Measurements from ENCODE around the gene BLOC1S5.
"Not testable (repeated sequence)": the region's sequence is repeated elsewhere in the genome, so short reads cannot be mapped to it uniquely, and the experiment has no call there.

BLOC1S5 gene

DNA sequence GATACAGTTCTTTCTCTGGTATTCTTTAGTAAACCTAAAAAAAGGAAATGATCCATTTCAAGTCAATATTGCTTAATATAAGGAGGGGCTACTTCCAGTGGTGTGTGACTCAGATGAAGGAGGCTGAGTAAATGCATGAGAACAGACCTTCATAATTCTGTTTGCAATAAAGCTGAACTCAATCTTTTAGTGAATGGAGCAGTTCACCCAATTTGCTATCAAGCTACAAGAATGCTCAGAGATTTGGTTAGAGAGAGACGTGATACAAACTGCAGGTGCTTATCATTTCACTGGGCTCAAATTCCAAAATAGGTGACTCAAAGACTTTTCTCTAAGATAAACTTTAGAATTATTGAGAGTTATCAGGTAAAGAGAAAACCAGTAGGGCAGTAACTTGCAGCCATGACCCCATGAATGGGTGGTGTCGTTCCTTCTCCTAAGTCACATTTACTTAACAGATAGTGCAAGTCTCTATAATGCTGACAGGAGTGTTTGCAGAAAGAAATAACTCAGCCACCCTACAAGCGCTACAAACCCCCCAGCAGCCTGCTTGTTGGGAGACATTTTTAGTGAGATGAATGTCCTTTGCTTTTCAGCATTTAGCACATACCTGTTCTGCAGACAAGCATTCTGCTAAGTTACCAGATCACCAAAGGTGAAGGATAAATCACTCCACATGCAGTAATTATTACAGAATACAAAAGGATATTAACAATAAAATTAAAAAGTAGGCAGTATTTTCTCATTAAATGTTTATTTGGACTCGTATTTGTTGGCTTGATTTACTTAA is 16.4 kb upstream of the BLOC1S5 start:
- FAIRE-seq: no peak

DNA sequence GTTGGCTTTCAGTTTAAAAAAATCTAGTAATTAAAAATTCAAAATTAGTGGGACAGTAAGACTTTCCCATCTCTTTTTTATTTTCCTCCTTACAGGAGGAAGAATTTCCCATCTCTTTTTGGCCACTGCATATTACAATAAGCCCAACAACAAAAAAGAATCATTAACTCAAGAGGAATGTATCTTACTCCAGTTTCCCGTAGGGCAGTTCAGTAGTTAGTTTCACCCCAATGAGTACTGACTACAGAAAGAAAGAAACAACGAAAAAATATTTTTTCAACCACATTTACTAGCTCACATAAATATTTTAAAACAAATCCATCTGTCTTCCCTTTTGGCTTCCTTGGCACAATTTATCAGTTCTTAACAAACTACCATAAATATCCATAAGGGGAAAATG is 14.9 kb upstream of the BLOC1S5 start:
- FAIRE-seq: no peak

DNA sequence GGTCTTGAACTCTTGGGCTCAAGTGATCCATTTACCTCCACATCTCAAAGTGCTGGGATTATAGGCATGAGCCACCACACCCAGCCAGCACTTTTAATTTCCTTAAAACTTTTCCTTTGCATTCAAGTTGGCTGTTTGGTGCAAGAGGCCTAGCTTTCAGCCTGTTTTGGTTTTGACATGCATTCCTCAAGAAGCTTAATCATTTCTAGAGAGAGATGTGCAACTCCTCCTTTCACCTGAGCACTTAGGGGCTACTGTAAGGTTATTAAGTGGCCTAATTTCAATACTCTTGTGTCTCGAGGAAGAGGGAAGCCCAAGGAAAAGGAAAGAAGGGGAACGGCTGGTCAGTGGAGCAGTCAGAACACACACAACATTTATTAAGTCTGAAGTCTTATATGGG is 13.8 kb upstream of the BLOC1S5 start:
- no peak for FAIRE-seq

DNA sequence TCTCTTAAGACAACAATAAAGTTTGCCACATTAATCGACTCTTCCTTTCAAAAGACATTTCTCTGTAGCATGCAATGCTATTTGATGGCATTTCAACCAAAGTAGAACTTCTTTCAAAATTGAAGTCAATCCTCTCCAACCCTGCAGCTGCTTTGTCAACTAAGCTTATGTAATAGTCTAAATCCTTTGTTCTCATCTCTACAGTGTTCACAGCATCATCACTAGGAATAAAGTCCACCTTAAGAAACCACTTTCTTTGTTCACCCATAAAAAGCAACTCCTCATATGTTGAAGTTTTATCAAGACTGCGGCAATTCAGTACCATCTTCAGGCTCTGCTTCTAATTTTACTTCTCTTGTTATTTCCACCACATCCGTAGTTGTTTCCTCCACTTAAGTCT is 11.5 kb upstream of the BLOC1S5 start:
- FAIRE-seq: no peak

DNA sequence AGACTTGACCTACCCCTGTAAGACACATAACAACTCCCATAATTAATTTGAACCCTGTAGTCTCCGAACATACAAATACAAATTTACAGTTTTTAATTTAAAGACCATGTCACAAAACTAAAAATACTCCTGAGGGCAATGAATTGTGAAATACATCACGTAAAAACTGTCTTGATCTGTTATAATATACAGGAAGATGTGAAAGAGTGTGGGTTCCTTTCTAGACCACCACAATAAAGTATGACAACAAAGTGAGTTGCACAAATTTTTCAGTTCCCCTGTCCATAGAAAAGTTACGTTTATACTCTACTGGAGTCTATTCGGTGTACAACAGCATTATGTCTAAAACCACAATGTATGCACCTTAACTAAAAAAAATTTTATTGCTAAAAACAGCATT is 11.0 kb upstream of the BLOC1S5 start:
- FAIRE-seq: no peak

DNA sequence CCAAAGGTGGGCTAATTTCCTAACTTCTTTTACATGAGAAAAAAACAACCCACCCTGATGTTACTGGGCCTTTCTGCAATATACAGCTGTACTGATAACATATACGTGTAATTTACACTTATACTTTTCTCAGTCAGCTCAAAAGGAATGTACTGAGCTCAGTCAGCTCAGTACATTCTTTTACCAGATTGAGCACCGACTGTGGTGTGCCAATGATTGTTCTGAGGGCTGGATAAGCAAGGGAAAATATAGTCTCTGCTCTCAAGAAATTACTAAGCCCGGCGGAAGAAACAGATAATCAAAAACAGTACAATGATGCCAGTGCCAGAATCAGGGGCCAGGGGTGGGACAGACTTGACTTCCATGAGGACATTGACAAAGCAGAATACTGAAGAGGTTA is 10.0 kb upstream of the BLOC1S5 start:
- no peak for FAIRE-seq

DNA sequence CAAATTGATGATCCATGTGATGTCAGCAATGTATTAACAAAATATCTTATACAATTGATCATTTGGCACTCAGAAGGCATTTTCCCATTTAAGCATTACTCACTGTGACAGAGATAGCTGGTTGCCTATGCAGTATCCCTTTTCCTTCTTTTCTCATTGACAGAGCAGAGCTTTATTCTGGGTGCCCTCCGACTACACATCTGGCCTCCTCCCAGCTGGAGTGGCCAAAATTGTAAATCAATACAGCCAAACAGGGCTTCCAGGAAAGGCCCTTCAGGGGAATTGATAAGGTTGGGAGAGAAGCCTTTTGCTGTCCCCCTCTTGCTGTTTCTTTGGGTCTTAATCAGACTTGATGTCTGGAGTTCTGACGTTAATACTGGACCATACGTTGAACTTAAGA is 9.6 kb upstream of the BLOC1S5 start:
- no peak for FAIRE-seq

DNA sequence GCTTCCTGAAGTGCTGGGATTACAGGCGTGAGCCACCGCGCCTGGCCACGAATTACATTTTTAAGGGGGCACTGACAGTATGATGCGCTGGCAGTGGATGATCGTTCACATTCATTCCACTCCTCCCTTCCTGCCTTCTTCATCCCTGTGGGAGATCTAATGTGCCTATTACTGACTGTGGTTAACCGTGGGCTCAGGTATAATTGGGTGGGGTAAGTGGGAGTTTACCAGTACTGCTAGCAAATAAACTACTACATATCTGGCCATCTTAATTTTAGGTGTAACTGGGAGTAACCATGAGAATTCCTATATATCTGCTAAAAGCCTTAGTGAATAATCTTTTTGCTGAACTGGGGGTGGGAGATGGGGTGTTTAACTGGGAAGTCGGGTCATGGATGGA is 6.5 kb upstream of the BLOC1S5 start:
- FAIRE-seq: no peak

DNA sequence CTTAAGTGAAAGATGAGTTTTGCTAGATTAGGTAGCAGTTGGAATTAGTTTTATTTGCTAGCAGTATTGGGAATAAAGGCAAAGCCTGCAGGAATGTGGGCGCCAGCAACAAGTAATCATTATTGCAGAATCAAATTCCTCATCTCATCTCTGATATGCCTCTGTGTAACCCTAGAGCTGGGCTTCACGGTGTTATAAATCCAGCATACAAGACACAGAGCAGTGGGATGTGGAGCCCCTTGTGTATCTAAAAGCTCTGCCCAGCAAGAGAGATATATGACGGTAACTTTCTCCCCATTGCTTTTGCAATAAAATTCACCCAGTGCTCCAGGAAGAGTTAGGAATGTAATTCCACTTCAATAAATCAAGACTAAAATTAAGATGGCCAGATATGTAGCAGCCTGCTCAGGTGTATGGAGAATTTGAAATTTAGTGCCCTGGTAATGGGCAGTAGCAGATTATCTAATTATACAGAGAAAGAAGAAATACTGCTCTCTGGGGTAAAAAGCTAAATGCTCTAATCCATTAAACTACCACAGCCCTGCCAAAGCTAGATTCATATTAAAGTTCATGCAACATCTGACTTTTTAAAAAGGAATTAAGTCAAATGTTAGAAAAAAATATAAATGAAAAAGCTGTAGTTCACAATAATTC is 5.6 kb upstream of the BLOC1S5 start:
- no peak for FAIRE-seq

DNA sequence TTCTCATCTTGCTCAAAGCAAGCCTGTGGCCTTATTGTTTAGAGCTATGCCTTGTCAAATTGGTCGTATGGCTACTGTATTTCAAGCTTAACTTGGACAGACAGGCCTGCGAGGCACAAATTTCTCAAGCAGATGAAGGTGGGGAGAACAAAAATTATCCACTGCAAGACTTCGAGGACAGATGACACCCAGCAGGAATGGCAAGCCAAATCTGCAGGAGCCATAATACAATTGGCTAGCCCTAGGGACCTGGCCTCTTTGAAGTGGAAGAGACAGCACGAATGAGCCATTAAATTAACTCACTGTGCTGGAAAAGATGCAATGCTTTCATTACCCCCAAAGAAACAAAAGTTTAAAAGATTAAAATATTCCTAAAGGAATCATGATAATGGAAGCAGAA is 5.0 kb upstream of the BLOC1S5 start:
- FAIRE-seq: no peak

DNA sequence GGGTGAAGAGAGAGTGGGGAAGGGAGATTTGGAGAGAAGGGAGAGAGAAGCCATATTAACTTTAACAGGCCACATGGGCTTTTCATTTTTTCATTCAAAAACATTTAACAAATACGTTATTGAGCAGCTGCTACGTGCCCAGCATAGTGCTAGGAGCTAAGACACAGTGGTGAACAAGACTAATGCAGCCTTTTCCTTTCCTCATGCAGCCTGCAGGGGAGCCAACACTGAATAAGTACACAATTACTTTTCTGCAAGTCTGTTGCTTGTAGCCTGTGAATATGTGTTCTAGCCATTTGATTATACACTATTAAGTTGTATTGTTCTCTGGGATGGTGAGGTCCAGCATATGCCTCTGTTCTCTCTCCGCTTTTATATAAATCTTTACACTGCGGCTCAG is 1.9 kb upstream of the BLOC1S5 start:
- FAIRE-seq: no peak

DNA sequence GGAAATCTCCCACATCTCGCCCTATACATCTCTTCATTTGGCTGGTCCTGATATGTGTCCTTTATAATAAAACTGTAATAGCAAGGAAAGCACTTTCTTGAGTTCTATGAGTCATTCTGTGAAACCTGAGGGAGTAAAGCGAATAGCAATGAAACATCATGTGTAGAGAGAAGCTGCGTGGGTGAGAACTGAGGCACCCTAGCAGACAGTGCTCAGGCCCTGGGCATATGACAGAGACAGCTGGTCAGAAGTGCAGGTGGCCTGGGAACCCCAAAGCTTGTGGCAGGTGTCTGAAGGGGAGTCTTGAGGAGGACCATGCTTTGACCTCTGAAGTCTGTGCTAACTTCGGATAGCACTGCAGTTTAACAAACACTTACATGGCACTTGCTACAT is 1.3 kb upstream of the BLOC1S5 start:
- FAIRE-seq: no peak

DNA sequence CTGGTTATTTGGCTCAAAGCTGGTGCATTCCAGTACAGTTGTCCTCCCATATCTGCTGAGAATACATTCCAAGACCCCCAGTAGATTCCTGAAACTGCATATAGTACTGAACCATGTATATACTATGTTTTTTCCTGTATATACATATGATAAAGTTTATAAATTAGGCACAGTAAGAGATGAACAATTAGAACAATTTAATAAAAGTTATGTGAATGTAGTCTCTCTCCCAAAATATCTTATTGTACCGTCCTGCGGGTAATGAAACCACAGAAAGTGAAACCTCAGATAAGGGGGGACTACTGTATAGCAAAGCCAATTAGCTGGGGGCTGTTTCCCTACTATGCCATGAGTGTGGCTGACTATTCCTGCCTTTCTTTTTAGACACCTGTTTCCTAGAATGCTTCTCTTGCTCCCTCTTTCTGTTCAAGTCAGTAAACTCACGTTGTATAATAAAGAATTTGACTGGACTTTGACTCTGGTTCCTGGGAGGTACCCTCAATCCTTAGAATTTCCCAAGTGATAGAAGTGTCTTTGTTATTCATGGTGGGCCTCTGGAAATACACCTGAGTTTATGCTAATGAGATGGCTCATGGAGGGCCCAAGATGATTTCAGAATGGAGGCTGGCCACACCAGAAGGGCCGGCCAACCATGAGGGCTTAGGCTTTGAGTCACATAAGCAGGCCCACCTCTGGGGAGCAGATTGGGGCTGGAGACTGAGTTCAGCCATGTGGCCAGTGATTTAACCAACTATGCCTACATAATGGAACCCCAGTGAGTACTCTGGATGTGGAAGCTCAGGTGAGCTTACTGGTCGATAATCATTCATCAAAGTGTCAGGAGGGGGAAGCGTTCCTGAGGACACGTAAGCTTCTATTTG is 689 bp upstream of the BLOC1S5 start:
- no peak for FAIRE-seq

DNA sequence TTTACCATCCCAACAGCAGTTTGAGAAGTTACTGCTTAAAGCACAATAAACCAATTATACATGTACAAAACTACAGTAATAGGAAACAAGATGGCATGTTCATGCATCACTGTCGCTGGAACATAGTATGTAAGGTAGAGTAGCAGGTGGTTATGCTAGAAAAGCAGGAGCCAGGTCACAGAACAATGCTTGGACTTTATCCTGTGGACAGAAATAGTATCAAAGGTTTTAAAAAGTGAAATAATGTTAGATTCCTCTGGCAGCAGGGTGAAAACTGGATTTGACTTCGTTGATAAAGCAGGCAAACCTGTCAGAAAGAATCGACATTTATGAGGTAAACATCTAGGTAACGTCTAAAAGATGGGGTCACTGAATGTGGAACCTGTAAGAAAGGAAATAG is 2.5 kb downstream of the BLOC1S5 start:
- no peak for FAIRE-seq

DNA sequence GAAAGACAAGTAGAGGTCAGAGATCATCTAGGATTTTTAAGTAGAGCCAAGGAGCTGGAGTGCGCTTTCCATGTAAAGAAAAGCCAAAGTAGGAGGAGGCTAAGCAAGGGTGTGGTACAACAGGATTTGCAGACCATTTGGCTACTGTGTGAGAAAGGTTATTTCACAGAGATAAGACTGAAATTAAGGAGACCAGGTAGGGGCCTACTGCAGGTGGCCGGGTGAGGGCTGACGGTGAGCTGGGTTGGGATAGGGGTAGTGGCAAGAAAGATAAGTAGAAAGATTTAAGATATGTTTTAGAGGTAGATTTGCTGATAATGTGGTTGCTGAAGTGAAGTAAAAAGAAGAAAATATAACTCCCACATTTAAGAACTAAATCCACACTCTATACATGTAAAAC is 3.8 kb downstream of the BLOC1S5 start:
- no peak for FAIRE-seq

DNA sequence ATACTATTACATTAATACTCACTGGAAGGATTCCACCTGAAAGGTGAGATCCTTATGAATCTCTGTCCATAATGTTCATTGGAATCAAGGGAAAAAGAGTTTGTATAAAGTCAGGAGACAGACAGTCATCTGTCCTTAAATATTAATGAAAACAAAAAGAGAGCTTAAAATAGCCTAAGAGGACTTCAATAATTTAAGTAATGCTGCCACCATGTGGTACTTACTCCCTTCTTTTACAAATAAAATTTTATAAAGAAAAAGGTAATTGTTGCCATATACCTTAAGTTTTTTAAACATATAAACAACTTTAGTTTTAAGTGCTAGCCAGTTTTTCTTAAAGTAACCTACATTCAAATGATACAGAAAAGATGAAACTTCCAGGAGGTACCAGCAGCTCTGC is 5.1 kb downstream of the BLOC1S5 start:
- peak; percentile 91 for FAIRE-seq

DNA sequence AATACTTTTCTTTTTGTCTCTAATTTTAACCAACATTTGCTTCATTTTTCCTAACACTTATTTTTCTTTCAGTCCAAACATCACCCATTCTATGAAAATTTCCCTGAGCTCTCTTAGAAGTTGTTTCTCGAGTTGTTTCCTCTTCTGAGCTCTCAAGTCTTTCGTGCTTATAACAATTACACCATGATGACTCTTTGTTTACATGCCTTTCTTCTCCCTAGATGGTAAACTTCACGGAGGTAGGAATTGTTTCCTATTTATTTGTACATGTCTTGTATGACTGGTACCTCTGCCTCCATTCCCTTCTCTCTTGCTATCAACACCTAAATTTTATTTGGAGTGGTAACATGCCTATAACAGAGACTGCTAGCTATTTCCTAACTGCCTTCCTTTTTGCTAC is 6.4 kb downstream of the BLOC1S5 start:
- FAIRE-seq: no peak

DNA sequence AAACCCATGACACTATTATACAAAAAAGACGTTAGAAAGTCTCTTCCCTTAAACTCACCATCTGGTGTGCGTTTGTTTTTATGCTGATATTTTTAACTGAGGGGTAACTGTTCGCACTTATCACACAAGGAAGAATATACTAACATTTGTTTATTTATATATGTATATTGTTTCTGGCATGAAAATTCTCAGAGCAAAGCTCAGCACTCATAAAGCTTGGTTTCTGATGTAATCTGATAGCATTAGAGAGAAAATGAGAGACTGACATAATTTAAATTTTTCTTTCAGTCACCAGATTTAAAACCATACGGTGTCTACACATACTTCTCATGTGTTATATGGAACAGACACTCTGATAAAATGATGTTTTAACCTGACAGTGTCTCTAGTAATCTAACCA is 6.9 kb downstream of the BLOC1S5 start:
- no peak for FAIRE-seq

DNA sequence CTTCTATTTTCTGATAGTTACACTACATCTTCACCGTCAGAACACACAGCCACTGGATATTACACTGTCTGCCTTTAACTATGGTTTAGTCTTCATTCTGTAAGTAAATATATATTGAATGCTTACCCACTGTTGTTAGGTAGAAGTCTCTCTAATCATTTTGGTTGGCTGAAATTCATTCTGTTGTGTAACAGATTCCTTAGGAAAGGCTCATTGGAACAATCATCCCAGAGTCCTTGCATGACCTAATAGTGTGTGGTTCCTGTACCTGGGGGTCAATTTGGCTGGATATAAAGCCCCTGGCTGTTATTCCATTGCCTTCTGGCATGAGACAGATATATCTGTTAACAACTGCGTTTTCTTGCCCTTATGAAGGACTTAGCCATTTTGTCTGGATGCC is 9.9 kb downstream of the BLOC1S5 start:
- FAIRE-seq: no peak

DNA sequence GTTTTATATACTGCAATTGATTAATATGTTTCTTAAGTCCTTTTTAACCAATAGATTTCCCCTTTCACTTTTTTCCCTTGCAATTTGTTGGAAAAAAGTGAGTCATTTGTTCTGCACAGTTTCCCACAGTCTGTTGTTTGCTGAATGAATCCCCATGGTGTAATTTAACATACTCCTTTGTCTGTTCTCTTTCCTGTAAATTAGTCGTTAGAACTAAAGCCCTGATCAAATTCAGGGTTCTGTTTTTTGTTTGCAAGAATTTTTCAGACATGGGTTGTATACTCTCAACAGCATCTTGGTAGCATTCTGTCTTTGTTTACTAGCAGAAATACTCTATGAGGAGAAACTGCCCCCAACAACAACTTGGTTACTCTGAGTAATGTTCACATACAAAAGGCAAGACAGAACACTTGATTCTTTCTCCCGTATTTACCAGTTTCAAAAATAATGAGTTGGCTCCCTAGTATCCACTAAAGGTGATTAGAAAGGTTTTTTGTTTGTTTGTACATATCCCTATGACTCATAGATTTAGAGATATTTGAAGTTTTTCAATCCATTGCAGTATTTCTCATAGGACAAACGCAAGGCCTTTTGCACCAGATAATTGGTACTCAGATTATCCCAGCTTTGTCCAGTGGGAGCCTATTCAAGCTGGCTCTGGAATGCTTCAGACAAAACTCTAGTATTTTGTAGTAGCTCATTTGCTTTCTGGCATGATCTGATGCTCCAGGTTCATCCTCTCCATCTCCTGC is 16.5 kb downstream of the BLOC1S5 start:
- FAIRE-seq: no peak

DNA sequence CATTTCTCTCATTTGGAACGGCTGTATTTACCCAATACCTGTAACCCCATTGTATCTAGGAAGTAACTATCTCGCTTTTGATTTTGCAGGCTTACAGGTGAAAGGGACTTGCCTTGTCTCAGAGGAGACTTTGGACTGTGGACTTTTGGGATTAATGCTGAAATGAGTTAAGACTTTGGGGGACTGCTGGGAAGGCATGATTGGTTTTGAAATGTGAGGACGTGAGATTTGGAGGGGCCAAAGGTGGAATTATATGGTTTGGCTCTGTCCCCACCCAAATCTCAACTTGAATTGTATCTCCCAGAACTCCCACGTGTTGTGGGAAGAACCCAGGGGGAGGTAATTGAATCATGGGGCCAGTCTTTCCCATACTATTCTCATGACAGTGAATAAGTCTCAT is 18.4 kb downstream of the BLOC1S5 start:
- FAIRE-seq: not testable (repeated sequence)

DNA sequence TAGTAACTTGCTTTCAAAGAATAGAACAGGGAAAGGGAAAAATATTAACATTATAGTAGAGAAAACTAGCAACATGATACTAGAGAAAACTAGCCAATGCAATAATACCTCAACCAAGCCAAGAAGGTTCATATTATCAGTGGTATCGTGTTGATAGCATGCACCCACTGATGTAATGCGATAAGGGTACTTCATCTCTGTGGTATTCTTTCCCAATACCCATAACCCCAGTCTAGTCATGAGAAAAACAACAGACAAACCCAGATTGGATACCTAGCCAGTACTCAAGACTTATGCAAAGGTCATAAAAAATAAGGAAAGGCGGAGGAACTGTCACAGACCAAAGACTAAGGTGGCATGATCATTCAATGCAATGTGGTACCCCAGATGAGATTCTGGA is 21.0 kb downstream of the BLOC1S5 start:
- FAIRE-seq: no peak

DNA sequence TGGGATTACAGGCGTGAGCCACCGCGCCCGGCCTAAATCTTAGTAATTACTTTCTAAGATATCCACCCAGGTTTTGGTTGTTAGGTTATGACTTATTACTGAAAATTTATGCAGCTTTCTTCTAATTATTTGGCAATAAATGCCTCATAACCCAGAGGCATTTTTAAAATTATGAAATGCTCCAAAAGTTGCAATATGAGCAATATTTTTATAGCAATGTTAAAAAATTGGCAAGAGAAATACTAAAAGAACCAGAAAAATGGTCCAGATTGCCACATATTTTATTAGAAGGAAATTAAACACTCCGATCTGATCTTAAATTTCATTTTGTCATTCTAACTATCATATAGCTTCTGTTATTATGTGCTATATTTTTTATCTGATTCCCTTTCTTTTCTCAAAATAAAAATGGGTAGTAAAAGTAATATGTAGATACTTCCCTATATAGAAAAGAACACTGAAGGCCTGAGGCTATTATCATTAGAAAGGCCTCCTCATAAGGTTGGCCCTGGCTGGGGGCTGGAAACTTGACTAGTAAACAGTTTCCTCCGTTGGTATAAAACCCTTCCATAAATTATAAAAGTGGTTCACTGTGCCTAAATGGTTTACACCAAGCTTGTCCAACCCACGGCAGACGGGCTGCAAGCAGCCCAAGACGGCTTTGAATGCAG is 22.1 kb downstream of the BLOC1S5 start:
- FAIRE-seq: no peak

All from G401.6 (cell line).